ENCODE data around the gene PFN3. TPM values are rescaled to one million over a fixed set of nuclear protein-coding genes. Genes with fewer than 3 reads are reported as not detected.

Gene PFN3
- total RNA-seq, 4 donors from 2014 or later: not detected

DNA sequence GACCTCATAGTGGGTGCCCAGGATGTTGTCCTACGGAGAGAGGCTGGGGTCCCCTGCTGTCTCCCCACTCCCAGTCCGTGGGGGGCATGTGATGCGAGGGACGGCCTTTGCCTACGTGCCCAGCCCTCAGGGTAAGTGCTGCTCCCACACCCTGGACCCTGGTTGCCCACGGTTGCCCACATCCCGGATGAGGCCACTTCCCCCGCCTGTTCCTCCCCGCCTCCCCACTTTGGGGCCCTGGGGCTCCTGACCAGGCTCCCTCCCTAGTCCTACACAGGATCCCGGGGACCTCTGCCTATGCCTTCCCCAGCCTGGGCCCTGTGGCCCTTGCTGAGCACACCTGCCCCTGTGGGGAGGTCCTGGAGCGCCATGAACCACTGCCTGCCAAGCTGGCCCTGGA, 14.7 kb downstream of the PFN3 start:
- intact Hi-C loops (cut with DNase I; ENCODE audit: low total_unique reads): no loop called here
- DNase-seq (ENCODE audit: low spot score in 2 of 2): no peak

DNA sequence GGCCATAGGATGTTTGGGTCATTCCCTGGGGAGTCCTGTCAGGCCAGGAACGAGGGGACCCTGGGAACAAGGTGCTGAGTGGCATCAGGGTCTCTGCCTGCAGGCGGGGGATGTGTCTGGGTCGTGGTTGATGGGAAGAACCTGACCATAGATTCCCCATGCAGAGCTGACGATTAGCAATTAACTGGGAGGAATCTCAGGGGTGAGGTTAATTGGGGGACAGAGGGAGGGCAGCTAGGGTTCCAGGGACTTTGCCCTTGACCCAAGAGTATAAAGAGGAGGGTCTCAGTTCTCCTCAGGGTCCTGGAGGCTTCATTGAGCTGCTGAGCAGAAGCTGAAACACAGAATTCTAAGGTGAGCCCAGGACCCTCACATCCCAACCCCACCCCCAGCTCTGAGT, 16.3 kb downstream of the PFN3 start, which contains the start of gene SLC34A1:
Gene SLC34A1 (plus strand): TSS at position 301 of the 400 bp plus-strand sequence. CDS start 1,308 bp downstream, outside the sequence.
- TF ChIP-seq, protein P1, sequence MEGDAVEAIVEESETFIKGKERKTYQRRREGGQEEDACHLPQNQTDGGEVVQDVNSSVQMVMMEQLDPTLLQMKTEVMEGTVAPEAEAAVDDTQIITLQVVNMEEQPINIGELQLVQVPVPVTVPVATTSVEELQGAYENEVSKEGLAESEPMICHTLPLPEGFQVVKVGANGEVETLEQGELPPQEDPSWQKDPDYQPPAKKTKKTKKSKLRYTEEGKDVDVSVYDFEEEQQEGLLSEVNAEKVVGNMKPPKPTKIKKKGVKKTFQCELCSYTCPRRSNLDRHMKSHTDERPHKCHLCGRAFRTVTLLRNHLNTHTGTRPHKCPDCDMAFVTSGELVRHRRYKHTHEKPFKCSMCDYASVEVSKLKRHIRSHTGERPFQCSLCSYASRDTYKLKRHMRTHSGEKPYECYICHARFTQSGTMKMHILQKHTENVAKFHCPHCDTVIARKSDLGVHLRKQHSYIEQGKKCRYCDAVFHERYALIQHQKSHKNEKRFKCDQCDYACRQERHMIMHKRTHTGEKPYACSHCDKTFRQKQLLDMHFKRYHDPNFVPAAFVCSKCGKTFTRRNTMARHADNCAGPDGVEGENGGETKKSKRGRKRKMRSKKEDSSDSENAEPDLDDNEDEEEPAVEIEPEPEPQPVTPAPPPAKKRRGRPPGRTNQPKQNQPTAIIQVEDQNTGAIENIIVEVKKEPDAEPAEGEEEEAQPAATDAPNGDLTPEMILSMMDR (IDR thresholded peaks at IDR 0.05): no peak
- no peak for TF ChIP-seq POLR2A (IDR thresholded peaks at IDR 0.05)
- no peak for DNase-seq (ENCODE audit: low spot score in 2 of 2)
- intact Hi-C loops (cut with DNase I; ENCODE audit: low total_unique reads): no loop called here
- 77 to 95% methylated on average over 4 of the region's 4 CpGs for WGBS, 2 donors
- no peak within 1 kb of the TSS for H3K4me3 ChIP-seq (ENCODE audit: low read depth, poor library complexity, severe bottlenecking)

More for the DNA sequence above, 14.7 kb downstream of the PFN3 start:
- TF ChIP-seq POLR2A (IDR thresholded peaks at IDR 0.05): no peak
- TF ChIP-seq, protein P1 (IDR thresholded peaks at IDR 0.05): no peak
- no peak overlapping the region for H3K4me3 ChIP-seq (ENCODE audit: low read depth, poor library complexity, severe bottlenecking)
- 74 to 79% methylated on average over 7 to 11 of the region's 11 CpGs for WGBS, 2 donors

DNA sequence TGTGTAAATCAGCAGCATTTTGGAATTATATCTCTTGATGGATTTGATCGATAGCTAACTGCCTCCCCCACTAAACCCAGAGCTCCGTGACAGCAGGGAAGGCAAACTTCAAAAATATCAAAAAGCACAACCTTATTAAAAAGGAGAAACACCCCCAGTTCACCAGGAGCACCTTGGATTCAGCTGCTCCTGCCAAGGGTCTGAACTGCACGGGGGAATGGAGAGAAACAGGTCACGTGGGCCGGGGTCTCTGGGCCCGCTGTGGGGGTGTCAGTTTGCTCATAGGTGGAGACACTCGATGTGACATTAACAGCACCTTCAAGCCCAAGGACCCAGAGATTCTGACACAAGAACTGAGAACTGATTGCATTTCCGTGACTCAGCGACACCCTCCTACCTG, 17.3 kb downstream of the PFN3 start:
- WGBS, 2 donors: 78 to 80% methylated on average over 9 of the region's 9 CpGs
- intact Hi-C loops (cut with DNase I; ENCODE audit: low total_unique reads): no loop called here
- no peak for TF ChIP-seq POLR2A (IDR thresholded peaks at IDR 0.05)
- TF ChIP-seq, protein P1 (IDR thresholded peaks at IDR 0.05): no peak
- no peak overlapping the region for H3K4me3 ChIP-seq (ENCODE audit: low read depth, poor library complexity, severe bottlenecking)
- no peak for DNase-seq (ENCODE audit: low spot score in 2 of 2)

DNA sequence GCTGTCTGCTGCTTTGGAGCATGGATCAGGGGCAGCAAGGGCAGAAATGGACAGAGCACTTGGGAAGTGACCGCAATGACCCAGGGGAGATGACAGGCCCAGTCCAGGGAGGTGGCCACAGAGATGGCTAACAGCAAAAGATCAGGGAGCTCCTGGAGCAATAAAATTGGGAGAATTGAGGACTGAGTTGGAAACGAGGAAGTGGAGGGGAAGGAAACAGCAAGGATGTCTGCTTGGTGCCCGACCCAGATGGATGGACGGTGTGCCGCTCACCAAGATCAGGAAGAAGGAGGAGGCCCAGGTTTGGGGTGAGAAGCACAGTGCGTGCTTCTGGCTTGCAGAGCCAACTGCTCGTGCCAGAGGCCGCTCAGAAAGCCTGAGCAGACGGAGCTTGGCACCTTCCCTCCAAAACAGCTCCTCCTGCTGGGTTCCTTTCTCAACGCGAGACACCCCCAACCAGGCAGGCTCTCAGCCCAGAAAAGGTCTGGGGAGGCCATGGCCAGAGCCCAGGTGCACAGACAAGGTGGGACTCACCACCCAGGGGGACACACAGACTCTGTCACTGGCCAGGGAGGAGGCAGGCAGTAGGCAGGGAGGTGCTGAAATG, 17.9 kb downstream of the PFN3 start:
- no peak for DNase-seq (ENCODE audit: low spot score in 2 of 2)
- intact Hi-C loops (cut with DNase I; ENCODE audit: low total_unique reads): no loop called here
- H3K4me3 ChIP-seq (ENCODE audit: low read depth, poor library complexity, severe bottlenecking): no peak overlapping the region
- TF ChIP-seq, protein P1 (IDR thresholded peaks at IDR 0.05): no peak
- no peak for TF ChIP-seq POLR2A (IDR thresholded peaks at IDR 0.05)
- WGBS, 2 donors: 18 to 31% methylated on average over 8 to 9 of the region's 11 CpGs

DNA sequence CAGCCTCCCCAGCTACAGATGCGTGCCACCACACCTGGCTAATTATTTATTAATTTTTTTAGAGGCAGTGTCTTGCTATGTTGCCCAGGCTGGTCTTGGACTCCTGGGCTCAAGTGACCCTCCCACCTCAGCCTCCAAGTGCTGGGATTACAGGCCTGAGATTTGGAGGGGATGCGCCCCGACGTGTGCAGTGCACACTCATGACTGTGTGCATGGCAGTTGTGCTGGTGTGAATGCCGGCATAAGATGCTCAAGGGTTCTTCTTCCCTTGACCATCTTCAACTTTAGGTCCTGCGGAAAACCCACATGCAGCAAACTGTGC, 19.7 kb downstream of the PFN3 start:
- no peak for DNase-seq (ENCODE audit: low spot score in 2 of 2)
- no peak overlapping the region for H3K4me3 ChIP-seq (ENCODE audit: low read depth, poor library complexity, severe bottlenecking)
- no peak for TF ChIP-seq POLR2A (IDR thresholded peaks at IDR 0.05)
- 80 to 89% methylated on average over 6 of the region's 6 CpGs for WGBS, 2 donors
- intact Hi-C loops (cut with DNase I; ENCODE audit: low total_unique reads): no loop called here

DNA sequence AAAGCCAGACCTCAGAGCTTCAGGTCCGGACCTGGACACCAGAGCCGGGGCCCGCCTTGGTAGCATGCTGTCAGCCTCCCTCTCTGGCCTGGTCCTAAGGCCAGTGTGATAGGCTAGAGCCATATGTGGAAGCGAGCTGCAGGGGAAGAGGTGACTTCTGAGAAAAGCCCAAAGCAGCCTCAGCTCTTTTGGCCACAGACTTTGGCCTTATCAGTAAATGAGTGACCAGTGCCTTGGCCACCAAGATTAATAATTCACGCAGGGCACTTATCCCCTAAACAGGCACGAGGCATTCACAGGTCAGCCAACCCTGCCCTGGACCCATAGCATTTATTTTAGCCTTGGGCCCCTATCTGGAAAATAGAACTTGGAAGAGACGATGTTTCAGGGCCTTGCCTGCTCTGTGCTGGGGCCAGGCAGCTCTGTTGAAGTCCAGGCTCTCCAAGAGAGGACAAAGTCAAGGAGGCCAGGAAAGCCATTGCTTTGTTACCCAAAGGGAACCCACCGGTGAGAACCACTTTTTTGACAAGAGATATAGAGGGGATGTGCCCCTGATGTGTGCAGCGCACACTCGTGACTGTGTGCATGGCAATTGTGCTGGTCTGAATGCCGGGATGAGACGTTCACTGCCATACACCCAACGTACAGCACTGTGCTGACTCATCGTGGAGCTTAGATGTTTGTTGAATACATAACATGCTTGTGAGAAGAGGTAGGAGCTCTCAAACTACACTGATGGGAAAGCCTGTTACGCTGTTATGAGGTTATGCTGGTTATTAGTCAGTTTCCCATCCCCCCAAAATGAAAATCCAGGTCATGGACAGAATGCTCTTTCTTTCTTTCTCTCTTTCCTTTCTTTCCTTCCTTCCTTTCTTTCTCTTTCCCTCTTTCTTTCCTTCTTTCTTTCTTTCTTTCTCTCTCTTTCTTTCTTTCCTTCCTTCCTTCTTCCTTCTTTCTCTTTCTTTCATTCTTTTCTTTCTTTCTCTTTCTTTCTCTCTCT, 21.3 kb downstream of the PFN3 start:
- intact Hi-C loops (cut with DNase I; ENCODE audit: low total_unique reads): no loop called here
- no peak overlapping the region for H3K4me3 ChIP-seq (ENCODE audit: low read depth, poor library complexity, severe bottlenecking)
- no peak for DNase-seq (ENCODE audit: low spot score in 2 of 2)
- 67 to 73% methylated on average over 15 of the region's 15 CpGs for WGBS, 2 donors
- TF ChIP-seq, protein P1 (IDR thresholded peaks at IDR 0.05): no peak
- TF ChIP-seq POLR2A (IDR thresholded peaks at IDR 0.05): no peak

All from lower leg skin (tissue), 4 donors.